Left renal cortex interstitium (tissue), 4 donors: Measurements from ENCODE around the gene JMJD7. TPM values are rescaled to one million over a fixed set of nuclear protein-coding genes. Genes with fewer than 3 reads are reported as not detected.

Experiments
- DNase-seq, 4 donors: peaks; one replicate each; pipeline ENCODE4 v3.0.0-alpha.2; 2013; ENCODE audit warnings: low read depth in 4 of 4, low spot score in 2 of 4, missing footprints in 1 of 4
- polyA plus RNA-seq, 4 donors: library from polyadenylated mRNA; unstranded; fragments of 120-200 nt; gene quantifications; one replicate each; pipeline ENCODE4 v1.2.1, GENCODE V29; 2013; ENCODE audit not compliant: insufficient read length in 4 of 4

Gene JMJD7
- polyA plus RNA-seq, 4 donors, result 8.9 to 20.2 (median 13.4) TPM

DNA sequence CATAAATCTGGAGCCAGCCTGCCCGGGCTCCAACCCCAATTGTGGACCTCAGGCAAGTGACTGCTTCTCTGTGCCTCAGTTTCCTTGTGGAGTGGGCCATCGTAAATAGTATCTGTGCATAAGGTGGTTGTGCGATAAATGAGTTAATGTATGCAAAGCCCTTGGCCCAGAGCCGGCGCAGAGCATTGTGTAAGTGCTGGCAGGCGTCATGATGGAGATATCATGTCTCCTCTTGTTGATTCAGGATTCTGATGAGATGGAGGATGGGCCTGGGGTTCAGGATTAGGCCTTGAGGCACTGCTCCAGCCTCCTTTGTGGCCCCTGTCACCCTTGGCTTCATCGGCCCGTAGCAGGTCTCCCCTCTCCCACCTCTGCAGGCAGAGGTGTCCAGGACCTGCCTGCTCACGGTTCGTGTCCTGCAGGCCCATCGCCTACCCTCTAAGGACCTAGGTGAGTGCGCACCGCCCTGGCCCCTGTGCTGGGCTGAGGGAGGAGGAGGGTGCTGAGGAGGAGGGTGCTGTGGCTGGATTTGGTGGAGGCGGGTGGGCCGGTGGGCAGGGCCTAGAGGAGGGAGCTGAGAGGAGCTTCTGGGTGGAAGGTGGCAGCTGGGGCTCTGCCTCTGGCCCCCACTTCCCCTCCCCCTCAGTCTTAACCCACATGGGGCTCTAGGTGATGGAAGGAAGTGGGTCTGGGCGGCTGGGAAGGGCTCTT is 12.0 kb downstream of the JMJD7 start:
- no peak for DNase-seq

DNA sequence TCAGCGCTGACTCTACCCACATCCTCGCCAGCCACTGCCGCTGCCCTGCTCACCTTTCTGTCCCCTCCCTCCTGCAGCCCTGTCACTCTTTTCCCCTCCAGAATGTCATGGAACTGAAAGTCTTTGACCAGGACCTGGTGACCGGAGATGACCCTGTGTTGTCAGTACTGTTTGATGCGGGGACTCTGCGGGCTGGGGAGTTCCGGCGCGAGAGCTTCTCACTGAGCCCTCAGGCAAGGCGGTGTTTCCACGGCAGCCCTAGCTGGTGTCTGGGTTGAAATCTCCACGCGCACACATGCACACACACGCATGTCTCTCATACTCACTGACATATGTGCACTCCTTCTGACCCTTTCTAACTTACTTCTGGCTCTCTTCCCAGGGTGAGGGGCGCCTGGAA is 12.8 kb downstream of the JMJD7 start:
- no peak for DNase-seq

DNA sequence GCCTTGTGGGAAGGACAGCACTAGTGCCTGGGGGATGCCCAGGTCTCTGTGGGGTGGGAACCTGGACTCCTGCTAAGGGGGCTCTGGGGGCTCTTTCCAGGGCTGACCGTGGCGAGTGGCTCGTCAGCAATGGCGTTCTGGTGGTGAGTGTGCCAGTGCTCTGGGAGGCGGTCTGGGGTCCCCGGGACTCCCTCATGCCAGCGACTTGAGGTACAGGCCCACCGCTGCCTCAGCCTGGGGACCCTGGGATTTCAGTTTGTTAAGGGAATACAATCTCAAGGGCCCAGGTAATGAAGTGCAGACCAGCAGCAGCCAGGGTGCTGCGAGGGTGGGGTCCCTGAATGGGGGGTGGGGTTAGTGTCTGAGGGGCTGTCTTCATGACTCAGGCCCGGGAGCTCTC is 13.2 kb downstream of the JMJD7 start:
- no peak for DNase-seq

DNA sequence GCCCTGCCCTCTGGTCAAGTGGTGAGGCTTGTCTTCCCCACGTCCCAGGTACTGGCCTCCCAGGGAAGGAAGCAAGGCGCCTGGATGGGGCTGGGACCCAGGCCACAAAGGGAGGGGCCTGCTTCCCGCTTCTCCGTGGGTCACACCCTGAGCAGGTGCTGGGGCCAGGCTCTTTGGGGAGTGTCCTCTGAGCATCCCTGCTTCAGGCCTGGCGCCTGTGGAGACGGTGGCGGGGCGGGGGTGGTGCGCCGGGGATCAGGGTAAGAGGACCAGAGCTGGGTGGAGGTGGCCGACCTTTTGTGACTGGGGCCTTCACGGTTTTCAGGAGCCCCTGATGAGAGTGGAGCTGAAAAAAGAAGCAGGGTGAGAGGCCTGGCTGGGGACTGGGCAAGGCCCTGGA is 14.3 kb downstream of the JMJD7 start:
- no peak for DNase-seq

DNA sequence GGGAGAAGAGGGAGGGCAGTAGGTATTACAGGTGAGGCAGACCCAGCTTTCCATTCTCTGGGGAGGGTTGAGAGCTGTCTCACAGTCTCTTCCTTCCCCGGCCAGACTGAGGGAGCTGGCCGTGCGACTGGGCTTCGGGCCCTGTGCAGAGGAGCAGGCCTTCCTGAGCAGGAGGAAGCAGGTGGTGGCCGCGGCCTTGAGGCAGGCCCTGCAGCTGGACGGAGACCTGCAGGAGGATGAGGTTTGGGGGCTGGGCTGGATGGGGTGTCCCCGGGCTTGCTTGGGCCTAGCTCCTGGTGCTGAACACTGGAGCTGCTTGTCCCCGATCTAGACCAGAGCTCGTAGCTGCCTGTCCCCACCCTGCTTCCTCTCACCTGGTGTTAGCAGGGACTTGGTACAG is 15.7 kb downstream of the JMJD7 start:
- no peak for DNase-seq

DNA sequence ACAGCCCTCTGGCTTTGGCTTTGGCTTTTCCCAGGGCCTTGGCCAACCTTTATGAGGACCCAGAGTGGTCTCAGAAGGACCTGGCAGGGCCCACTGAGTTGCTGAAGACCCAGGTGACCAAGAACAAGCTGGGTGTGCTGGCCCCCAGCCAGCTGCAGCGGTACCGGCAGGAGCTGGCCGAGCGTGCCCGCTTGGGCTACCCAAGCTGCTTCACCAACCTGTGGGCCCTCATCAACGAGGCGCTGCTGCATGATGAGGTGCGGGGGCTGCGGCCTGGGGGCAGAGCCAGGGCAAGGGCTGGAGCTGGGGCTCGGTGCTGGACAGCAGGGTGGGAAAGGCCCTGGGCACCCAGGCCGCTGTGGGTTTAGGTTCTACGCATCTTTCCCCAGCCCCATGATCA is 16.9 kb downstream of the JMJD7 start:
- DNase-seq, result no peak

DNA sequence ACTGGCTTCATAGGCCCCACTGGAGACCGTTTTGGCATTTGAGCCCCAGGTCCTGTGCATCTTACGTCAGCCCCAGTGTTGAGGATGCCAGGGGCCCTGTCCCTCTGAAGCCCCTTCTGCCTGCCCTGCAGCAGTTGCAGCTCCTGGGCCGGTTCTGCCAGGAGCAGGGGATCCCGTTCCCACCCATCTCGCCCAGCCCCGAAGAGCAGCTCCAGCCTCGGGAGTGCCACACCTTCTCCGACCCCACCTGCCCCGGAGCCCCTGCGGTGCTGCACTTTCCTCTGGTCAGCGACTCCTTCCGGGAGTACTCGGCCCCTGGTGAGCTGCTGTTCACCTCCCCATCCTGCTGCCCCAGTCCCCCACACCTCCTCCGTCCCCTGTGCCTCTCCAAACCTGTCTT is 19.3 kb downstream of the JMJD7 start:
- no peak for DNase-seq

DNA sequence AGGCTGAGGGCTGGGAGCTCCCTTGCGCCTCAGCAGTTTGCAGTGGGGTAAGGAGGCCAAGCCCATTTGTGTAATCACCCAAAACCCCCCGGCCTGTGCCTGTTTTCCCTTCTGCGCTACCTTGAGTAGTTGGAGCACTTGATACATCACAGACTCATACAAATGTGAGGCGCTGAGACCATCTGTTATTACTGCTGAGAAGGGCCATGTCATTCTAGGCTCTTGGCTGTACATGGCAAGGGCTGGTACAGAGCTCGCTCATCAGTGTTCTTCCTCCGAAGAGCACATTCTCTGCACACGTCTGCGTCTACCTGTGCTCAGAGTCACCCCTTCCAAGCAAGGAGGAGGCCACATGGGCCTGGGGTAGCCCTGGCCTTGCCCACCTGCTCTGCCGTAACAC is 20.1 kb downstream of the JMJD7 start:
- DNase-seq, result no peak

DNA sequence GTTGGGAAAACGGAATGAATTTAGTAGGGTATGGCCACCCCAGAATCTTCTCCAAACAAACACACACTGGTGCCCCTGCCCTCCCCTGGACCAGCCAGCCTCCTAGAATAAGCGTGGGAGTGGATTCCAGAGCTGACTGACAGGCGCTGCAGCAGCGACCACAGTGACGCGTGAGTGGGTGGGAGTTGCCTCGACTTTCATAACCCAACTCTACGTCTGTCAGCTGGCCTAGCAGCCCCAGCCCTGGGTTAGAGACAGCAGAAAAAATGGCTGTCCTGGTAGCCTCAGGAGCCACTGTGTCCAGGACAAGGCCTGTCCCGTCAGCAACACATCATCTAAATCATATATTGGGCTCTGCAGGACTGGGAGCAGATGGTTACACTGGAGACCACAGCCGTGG is 20.7 kb downstream of the JMJD7 start:
- no peak for DNase-seq

DNA sequence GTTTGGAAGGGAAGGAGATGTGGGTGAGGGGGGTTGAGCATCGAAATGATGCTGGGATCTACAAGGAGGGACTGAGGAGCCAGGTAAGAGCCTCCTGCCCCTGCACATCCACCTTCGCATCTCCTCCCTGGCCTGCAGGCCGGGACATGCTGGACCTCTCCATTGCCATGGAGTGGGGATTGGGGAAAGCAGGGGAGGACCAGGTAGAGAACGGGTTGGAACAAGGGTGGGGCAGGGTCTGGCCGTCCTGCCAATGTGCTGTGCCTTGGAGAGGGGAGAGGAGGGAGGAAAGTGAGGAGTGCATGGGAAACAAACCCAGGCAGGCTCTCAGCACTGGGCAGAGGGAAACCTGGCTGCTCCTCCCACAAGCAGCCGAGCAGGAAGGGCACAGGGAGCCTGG is 21.3 kb downstream of the JMJD7 start:
- no peak for DNase-seq

DNA sequence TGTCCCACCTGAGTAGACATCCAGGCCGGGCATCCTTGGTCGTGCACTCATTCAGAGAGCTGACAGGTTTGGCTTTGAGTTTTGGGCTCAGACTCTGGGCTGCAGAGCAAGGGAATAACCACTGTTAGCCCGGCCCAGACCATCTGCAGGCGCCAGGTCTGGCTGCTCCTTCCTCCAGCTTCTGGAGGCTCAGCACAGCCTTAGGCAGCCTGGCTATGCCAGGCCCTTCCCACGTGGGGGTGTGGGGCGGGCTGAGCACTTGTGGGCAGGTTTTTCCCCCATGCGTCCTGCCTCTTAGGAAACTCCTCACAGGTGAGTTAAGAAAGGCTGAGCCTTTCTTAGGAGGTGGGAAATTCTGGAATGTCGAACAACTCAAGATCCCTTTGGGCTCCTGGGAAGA is 22.0 kb downstream of the JMJD7 start:
- no peak for DNase-seq

DNA sequence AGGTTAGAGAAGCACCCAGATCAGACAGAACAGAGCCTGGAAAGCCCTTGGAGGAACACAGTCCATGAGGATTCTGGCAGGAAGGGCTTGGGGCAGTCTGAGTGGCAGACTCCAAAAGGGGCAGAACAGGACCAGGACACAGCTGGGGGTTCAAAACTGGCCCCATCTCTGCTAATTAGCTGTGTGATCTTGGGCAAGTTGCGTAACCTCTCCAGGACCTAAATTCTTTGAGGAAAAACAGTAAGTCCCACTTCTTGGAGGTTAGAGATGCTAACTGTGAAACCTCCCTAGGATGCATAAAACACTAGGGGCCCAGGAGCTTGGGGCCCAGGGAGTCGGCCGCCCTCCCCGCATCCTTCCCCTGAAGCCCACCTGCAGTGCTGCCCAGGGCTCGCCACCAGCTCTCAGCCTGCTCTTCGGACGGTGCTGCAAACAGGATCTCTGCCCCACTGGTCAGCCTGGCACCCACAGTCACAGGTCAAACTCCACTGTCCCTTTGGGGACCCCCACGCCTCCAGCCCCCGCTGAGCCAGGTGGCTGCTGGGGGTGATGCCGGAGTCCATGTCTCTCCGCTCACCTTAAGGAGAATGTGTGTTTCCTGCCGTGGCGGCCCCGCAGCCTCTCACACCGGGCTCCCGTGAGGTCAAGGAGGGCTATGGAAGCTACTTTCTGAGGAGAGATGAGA is 22.7 kb downstream of the JMJD7 start:
- DNase-seq, result no peak

DNA sequence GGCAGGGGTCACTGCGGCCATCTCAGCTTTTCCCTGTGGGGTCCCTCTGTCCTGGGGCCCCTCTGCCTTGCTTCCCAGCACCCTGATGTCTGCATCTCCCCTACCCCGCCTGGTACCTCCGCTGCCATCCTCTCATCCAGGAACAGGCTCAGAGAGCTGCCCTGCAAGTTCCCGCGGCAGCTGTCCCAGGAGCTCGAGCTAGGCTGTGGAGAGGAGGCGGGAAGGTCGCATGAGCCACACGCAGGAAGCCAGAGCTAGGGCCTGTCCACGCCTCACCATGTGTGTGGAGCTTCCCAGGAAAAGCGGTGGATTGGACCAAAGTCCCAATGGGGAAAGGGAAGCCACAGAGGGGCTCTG is 23.3 kb downstream of the JMJD7 start:
- DNase-seq, result no peak

DNA sequence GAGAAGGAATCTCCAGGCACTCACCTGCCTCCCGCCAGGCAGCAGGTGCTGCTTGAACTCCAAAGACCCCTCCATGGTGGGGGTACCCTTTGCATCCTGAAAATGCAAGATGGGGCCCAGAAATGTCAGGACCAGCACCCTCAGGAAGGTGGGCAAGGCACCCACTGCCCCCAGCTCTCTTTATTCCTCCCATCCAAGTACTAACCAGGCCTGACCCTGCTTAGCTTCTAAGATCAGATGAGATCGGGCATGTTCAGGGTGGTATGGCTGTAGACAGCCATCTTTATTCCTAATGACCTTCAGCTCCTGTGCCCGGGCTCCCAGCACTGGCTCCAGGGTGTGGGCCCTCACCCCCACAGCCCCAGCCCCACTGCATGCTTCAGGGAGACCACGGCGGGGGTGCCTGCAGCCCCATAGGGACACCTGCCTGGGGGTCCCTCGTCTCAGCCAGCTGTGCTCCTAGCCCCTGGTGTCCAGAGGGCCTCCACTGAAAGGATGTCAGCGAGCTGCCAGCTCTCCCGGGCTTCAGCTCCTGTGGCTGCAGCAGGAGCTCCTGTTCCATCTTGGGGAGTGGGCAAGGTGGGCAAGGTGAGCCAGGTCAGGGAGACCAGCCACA is 24.0 kb downstream of the JMJD7 start:
- no peak for DNase-seq

DNA sequence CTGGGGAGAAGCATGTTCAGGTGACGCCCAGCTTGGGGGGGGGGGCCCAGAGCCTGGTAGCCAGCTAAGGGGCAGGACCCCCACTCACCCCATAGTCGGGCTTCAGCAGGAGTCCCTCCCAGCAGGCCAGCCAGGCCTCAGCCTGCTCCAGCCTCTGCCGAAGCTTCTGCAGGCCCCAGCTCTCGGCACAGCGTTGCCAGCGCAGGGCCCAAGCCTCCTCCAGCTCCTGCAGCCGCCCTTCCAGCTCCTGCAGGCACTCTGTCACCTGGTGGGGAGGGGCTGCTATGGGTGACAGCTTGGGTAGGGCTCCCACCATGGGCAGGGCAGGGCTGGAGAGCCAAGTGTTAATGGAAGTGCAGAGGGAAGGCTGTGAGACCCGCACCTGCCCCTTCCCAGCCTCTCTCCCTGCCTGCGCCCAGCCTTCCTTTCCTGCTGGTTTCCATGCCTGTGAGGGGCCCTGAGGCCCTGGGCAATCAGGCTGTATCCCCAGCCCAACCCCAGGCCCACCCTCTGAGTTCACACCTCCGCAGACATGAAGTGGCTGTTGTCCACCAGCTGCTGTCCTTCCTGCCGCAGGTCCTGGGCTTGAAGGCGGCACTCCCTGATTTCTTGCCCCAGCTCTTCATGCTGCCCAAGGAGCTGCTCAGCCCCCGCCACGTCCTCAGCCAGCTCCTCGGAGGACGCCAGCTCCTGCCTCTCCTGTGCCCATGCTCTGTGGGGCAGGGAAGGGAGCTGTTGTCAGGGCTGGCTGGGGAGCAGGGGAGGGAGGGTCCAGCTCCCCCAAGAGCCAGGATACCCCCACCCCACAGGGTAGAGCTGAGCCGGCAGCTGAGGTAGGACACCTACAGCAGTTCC is 25.1 kb downstream of the JMJD7 start:
- no peak for DNase-seq

DNA sequence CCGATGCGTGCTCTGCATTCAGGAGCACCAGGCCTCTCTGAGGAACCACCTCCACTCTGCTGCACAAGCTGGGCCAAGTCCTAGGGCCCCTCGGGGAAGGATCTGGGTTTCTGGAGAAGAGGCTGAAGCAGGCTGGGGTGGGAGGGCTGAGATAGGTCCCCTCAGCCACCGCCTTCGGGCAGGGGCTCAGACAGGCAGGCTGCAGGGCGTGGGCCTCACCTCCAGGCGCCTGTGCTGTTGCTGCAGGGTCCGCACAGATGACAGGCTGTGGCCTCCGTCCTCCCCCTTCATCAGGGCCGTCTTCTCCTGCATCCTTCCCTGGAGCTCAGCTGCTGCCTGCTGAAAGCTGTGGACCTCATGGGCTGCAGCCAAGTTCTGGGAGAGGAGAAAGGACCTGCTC is 25.9 kb downstream of the JMJD7 start:
- DNase-seq, result no peak

DNA sequence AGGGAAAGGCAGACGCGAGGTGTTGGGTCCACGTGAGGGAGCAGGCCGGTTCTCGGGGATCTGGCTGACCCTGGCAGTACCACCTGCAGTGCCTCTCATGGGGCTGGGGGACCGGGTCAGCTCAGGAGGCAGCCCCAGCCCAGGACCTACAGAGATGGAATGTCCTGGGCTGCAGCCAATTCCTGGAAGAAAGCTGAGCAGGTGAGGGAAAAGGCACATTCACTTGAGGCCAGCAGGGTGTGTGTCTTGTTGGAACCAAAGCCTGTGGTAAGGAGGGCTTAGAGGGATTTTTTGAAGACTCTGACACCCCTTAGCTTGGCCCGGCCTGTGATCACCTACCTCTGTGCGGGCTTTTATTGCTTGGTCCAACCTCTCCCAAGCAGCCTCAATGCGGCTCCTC is 26.6 kb downstream of the JMJD7 start:
- DNase-seq, result no peak

DNA sequence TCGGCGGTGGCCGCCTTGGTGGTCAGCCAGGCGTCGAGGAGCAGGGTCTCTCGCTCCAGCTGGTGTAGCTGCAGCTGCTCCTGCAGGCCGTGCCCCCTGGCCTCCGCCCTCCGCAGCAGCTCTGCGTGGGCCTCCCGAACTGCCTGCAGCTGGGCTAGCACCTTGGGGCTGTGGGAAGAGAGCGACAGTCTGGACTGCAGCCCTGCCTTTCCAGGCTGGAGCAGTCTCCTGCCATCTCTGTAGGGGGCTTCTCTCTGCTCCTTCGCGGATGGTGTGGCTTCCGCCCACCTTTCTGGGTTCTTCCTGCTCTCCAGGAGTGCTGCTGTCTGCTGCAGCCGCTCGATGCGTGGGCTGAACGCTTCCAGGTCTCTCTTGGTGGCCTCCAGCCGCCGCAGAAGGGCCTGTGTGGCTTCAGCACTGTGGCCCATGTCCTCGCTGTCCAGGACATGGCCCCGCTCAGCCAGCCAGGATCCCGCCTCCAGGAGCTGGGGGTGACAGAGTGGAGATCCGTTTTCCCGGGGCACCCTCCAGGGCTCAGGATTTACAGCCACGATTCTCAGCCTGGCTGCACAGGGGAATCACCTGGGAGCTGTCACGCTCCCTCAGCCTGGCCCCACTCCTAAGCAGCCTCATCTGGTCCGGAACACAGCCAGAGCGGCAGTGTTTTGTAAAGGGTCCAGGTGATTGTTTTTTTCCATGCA is 27.5 kb downstream of the JMJD7 start:
- peak in 2 of 4 donors; percentile 34 to 60 for DNase-seq

DNA sequence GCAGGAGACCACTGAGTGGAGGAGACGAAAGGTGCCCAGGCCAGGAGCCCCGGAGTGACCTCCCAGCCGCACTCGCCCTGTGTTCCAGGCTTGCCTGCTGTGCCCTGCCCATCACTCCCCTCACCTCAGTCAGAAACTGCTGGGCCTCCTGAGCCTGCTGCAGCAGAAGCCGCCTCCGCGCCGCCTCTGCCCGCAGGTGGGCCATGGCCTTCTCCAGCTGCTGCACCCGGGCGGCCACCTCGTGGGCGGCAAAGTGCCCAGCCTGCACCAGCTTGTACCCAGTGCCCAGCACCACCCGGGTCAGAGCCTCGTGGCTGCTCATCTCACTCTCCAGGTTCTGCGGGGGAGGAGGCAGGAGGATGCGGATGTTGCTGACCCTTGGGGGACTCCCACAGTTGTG is 28.4 kb downstream of the JMJD7 start:
- DNase-seq, result no peak

DNA sequence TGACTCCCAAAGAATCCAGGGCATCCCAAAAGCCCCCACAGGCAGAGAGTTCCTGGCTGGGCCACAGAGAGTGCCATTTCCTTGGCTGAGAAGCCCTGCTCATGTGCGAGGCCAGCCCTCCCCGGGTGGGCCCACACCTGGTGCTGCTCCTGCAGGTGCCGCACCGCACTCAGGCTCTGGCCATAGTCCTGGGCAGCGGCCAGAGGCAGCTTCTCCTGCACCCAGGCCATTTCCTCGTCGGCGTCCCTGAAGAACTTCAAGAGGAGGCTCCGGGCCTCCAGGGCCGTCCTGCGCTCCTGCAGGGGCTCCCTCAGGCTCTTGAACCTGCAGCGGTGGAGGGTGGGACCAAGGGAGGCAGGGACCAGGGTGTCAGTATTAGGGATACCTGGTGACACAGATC is 28.8 kb downstream of the JMJD7 start:
- DNase-seq, result no peak

DNA sequence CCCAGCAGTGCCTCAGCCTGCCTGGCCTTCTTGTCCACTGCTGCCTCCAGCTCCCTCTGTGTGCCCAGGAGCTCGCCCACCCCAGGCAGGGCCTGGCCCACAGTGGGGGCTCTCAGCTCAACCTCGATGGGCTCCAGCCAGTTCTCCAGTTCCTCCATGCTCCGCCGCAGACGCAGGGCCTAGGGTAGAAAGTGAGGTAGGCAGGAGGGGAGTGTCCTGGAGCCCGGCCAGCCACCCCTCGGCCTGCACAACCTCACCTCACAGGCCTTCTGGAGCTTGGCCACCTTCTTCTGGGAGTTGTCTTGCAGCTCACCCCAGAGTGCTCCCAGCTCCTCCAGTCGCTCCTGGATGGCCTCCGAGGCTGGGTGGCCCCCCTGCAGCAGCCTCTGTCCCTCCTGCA is 29.4 kb downstream of the JMJD7 start:
- no peak for DNase-seq
